Smooth muscle cell (in vitro differentiated cells): ENCODE data around the gene OSBP2. TPM values are rescaled to one million over a fixed set of nuclear protein-coding genes. Genes with fewer than 3 reads are reported as not detected.

Source experiments
- DNase-seq: peaks from one replicate; lab custom pipeline; 2025; ENCODE audit not compliant: unreplicated experiment; lab: John Stamatoyannopoulos, UW
- H2AFZ ChIP-seq: fragments of 200-600 bp; sonication (generic); 2 replicates; pipeline ENCODE4 v1.6.0; 2016; ENCODE audit warnings: antibody characterized with exemption, low read depth, mild to moderate bottlenecking
- H3F3A ChIP-seq: fragments of 200-600 bp; sonication (generic); 2 replicates; pipeline ENCODE4 v1.6.0; 2017; ENCODE audit warnings: antibody characterized with exemption, low read depth
- H3K27ac ChIP-seq: fragments of 200-600 bp; sonication (generic); 2 replicates; pipeline ENCODE4 v1.5.1; 2016; ENCODE audit warnings: low read depth, mild to moderate bottlenecking
- H3K27me3 ChIP-seq: fragments of 200-600 bp; sonication (generic); 2 replicates; pipeline ENCODE4 v1.6.1; 2016; ENCODE audit warnings: low read depth, mild to moderate bottlenecking
- H3K36me3 ChIP-seq: fragments of 200-600 bp; sonication (generic); 2 replicates; pipeline ENCODE4 v1.5.1; 2016; ENCODE audit warnings: low read depth
- H3K4me1 ChIP-seq: fragments of 200-600 bp; sonication (generic); 2 replicates; pipeline ENCODE4 v1.5.1; 2016; ENCODE audit warnings: low read depth
- H3K4me2 ChIP-seq: fragments of 200-600 bp; sonication (generic); 2 replicates; pipeline ENCODE4 v1.6.0; 2016; ENCODE audit warnings: mild to moderate bottlenecking
- H3K4me3 ChIP-seq: fragments of 200-600 bp; sonication (generic); 2 replicates; pipeline ENCODE4 v1.5.1; 2016; ENCODE audit warnings: mild to moderate bottlenecking
- H3K79me2 ChIP-seq: fragments of 200-600 bp; sonication (generic); 2 replicates; pipeline ENCODE4 v1.6.0; 2016; ENCODE audit warnings: low read depth, mild to moderate bottlenecking
- H3K9ac ChIP-seq: fragments of 200-600 bp; sonication (generic); 2 replicates; pipeline ENCODE4 v1.6.0; 2016; ENCODE audit warnings: low read depth
- H3K9me3 ChIP-seq: fragments of 200-600 bp; sonication (generic); replicated peaks from 2 replicates; pipeline ENCODE4 v1.5.1; 2016; ENCODE audit warnings: low read depth
- H4K20me1 ChIP-seq: fragments of 200-600 bp; sonication (generic); 2 replicates; pipeline ENCODE4 v1.6.0; 2016; ENCODE audit warnings: low read depth
- WGBS: methylation state at CpG from one replicate; pipeline ENCODE4 v1.1.7; 2016; ENCODE audit warnings: low lambda C conversion rate; 5-methylcytosine and 5-hydroxymethylcytosine counted together
- polyA plus RNA-seq: library from polyadenylated mRNA; unstranded; fragments of >200 nt; fragmentation: Nextera tagmentation; extraction: Ambion mirVana; gene quantifications from 2 replicates; pipeline ENCODE4 v1.2.1, GENCODE V29; 2016
- total RNA-seq: library from RNA; depleted of rRNA; stranded (reverse); fragments of >200 nt; gene quantifications from 2 replicates; pipeline ENCODE4 v1.2.3, GENCODE V29; 2014
- TF ChIP-seq, protein P1 (sequence below): fragments of 200-600 bp; sonication (generic); IDR thresholded peaks from 2 replicates; pipeline ENCODE4 v1.5.1; 2017; ENCODE audit warnings: borderline replicate concordance, mild to moderate bottlenecking, antibody characterized with exemption; ENCODE audit not compliant: insufficient read depth, poor library complexity, severe bottlenecking

The OSBP2 gene
- total and polyA plus RNA-seq, 2 experiments from 2014 or later: 4.6 to 4.9 TPM

DNA sequence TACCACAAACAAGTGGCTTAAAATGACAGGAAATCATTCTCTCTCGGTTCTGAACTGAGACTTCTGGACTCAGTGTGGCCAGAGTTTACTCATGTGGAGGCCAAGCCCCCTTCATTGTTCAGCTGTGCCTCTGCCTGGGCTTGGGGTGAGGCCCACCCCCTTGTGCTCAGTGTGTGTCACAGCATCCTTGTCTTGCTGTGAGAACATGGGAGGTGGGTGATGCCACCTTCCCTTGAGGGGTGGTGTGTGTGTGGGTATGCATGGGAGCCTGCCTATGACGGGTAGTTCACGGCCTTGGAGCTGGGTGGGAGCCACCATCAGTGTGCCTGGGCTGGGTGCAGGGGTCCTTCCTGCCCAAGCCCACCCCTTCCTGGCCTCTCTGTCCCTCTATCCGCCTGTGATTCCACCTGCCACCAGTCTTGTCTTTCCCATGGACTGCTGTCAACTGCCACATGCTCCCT lies 172.2 kb downstream of the OSBP2 start:
- Histone ChIP-seq H2AFZ (no peak overlapping the region), H3K4me2 (no peak overlapping the region), H3F3A (no peaks in the 10 kb centered on the region), H3K27me3 (no peaks in the 10 kb centered on the region), H3K79me2 (no peaks in the 10 kb centered on the region), H3K36me3 (no peaks in the 10 kb centered on the region), H3K9ac (no peak overlapping the region), H3K4me3 (no peak overlapping the region), H3K9me3 (no peaks in the 10 kb centered on the region), H3K27ac (no peak overlapping the region), H4K20me1 (no peaks in the 10 kb centered on the region), H3K4me1 (no peaks in the 10 kb centered on the region)
- 97% methylated on average over 4 of the region's 4 CpGs for WGBS
- TF ChIP-seq, protein P1, sequence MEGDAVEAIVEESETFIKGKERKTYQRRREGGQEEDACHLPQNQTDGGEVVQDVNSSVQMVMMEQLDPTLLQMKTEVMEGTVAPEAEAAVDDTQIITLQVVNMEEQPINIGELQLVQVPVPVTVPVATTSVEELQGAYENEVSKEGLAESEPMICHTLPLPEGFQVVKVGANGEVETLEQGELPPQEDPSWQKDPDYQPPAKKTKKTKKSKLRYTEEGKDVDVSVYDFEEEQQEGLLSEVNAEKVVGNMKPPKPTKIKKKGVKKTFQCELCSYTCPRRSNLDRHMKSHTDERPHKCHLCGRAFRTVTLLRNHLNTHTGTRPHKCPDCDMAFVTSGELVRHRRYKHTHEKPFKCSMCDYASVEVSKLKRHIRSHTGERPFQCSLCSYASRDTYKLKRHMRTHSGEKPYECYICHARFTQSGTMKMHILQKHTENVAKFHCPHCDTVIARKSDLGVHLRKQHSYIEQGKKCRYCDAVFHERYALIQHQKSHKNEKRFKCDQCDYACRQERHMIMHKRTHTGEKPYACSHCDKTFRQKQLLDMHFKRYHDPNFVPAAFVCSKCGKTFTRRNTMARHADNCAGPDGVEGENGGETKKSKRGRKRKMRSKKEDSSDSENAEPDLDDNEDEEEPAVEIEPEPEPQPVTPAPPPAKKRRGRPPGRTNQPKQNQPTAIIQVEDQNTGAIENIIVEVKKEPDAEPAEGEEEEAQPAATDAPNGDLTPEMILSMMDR: no peak
- DNase-seq: no peak

DNA sequence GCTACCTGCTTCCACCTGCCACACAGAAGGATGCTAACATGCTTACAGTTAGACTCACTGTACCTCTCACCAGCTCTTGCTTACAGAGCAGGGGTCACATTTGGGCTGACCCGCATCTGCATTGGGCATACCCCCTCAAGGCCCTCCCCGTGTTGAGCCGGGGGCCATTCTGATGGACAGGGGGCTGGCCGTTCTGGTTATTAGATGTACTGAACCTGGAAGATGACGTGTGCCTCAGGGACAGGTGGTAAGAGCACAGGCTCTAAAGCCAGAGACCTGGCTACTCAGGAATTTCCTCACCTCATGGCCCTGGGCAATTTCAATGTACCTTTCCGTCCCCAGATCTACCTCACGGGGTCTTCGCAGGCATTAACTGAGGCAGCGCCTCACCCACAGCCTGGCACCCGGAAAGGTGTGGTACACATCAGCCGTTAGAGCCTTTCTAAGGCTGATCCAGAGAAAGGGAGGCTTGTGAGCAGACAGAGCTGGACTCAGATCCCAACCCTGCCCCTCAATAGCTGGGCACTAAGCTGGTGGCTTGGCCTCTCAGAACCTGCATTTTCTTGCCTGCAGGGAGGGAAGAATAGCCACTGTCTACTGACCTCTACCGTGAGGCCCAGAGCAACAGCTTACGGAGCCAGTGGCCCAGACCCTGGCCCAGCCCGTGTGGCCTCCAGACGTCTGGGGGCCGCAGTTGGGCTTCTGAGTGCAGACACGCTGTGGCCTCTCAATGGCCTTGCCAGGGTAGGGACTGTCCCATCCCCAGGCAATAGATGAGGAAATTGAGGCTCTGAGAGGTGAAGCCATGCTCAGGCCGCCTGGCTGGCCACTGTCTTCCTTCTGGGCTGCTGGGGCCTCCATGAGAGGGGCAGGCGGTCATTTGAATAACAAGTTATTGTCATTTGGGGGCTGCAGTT lies 173.3 kb downstream of the OSBP2 start:
- WGBS: 90% methylated on average over 19 of the region's 19 CpGs
- Histone ChIP-seq H3F3A (no peaks in the 10 kb centered on the region), H2AFZ (no peak overlapping the region), H4K20me1 (no peaks in the 10 kb centered on the region), H3K79me2 (no peaks in the 10 kb centered on the region), H3K27ac (no peak overlapping the region), H3K9ac (no peak overlapping the region), H3K36me3 (no peaks in the 10 kb centered on the region), H3K4me3 (no peak overlapping the region), H3K4me2 (no peak overlapping the region), H3K4me1 (no peaks in the 10 kb centered on the region), H3K9me3 (no peaks in the 10 kb centered on the region), H3K27me3 (no peaks in the 10 kb centered on the region)
- TF ChIP-seq, protein P1: no peak
- no peak for DNase-seq

DNA sequence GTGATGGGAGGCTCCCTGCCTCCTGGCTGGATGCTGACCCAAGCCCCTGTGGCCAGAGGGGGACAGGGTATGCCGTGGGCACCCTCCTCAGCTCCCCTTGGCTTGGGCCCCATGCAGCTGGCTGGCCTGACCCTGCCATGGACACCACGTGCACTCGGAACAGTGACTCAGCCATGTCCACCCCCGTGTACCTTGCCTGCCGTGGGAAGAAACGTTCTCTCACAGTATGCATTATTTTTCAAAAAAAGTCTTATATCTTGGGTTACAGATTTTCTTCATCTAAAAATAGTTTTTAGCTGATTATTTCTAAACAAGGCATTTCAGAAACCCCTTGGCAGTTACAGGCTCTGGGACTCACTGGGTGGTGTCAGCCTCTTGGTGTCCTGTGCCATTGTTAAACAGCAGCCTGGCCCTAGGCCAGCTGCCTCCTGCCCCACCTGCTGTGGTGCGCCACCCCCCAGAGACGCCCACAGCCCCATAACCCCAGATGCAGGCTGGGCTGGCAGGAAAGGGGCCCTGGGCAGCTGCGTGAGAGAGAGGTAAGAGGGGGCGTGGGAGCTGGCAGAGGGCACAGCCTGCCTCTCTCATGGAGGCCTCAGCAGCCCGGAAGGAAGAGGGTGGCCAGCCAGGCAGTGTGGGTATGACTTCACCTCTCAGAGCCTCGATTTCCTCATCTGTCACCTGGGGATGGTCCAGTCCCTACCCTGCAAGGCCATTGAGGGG lies 174.2 kb downstream of the OSBP2 start:
- Histone ChIP-seq H3K4me2 (no peak overlapping the region), H3K9ac (no peak overlapping the region), H3K4me3 (no peak overlapping the region), H3K27ac (no peak overlapping the region), H3K79me2 (no peaks in the 10 kb centered on the region), H3F3A (no peaks in the 10 kb centered on the region), H3K27me3 (no peaks in the 10 kb centered on the region), H3K4me1 (no peaks in the 10 kb centered on the region), H3K36me3 (no peaks in the 10 kb centered on the region), H3K9me3 (no peaks in the 10 kb centered on the region), H4K20me1 (no peaks in the 10 kb centered on the region), H2AFZ (no peak overlapping the region)
- TF ChIP-seq, protein P1: no peak
- DNase-seq: no peak
- 73% methylated on average over 12 of the region's 12 CpGs for WGBS
